HCT116 (cell line): ENCODE results near the gene CBX5. TPM values are rescaled to one million over a fixed set of nuclear protein-coding genes. Genes with fewer than 3 reads are reported as not detected.

Experiments
- ATAC-seq: fragments of 200-7000 bp; cut with Tn5 transposase; 2 replicates; pipeline ENCODE4 v1.9.1; 2020; ENCODE audit warnings: mild to moderate bottlenecking, moderate library complexity
- BruUV-seq: library from RNA; stranded (reverse); fragments of 400-500 nt; replicated peaks from 2 replicates; lab custom pipeline; 2021; lab: Mats Ljungman, UMichigan
- CTCF ChIA-PET: fragments of 300-600 bp; sonication (Branson Sonifier 250); formaldehyde crosslinking; loops from one replicate; lab custom pipeline; 2021; ENCODE audit warnings: antibody characterized with exemption; lab: Charles Lee
- POLR2A ChIA-PET: fragments of 300-600, 350-600 bp; sonication (Branson Sonifier 250); formaldehyde crosslinking; loops from one replicate; lab custom pipeline; 2021; ENCODE audit warnings: antibody characterized with exemption; lab: Charles Lee
- RAD21 ChIA-PET, 2 experiments: fragments of 300-600 bp; sonication (Branson Sonifier 250); formaldehyde crosslinking; loops; one replicate each; lab custom pipeline; 2023; ENCODE audit warnings: low total read pairs in 2 of 2; ENCODE audit not compliant: uncharacterized antibody in 2 of 2, unreplicated experiment in 2 of 2, low non-redundant PET in 1 of 2; lab: Charles Lee
- DNase-seq: peaks from one replicate; pipeline ENCODE4 v3.0.0-alpha.2; 2010; ENCODE audit warnings: low read depth, low spot score
- H2AFZ ChIP-seq: fragments of 200-600 bp; shearing (Covaris generic), sonication (generic); 2 replicates; pipeline ENCODE4 v1.6.1; 2017; ENCODE audit warnings: low read depth, mixed run types, mixed read lengths, antibody characterized with exemption, low read length; ENCODE audit not compliant: poor library complexity, severe bottlenecking
- H3K27ac ChIP-seq: 2 replicates; pipeline ENCODE4 v1.5.1; 2012; ENCODE audit warnings: low read depth, low read length
- H3K27me3 ChIP-seq: fragments of 200-600 bp; sonication (generic); 2 replicates; pipeline ENCODE4 v1.6.1; 2016; ENCODE audit warnings: mixed run types, low read length, mixed read lengths; ENCODE audit not compliant: insufficient read depth
- H3K36me3 ChIP-seq, 2 experiments: fragments of 200-500 bp in 1 of 2; fragments of 200-600 bp in 1 of 2; sonication (Bioruptor generic) in 1 of 2; sonication (generic) in 1 of 2; 2 replicates each; pipeline versions ENCODE4 v1.5.1 to v1.6.1; 2014 to 2016; ENCODE audit warnings: low read length in 2 of 2, inconsistent platforms in 1 of 2, mixed read lengths in 1 of 2, mixed run types in 1 of 2; ENCODE audit not compliant: insufficient read depth in 2 of 2, control insufficient read depth in 1 of 2
- H3K4me1 ChIP-seq, 2 experiments: fragments of 200-600 bp in 1 of 2; sonication (generic) in 1 of 2; 2 replicates each; pipeline versions ENCODE4 v1.5.1 to v1.6.1; 2012 to 2017; ENCODE audit warnings: low read length in 2 of 2, inconsistent platforms in 1 of 2, mild to moderate bottlenecking in 1 of 2, mixed read lengths in 1 of 2, mixed run types in 1 of 2, moderate library complexity in 1 of 2; ENCODE audit not compliant: insufficient read depth in 2 of 2, control insufficient read depth in 1 of 2
- H3K4me2 ChIP-seq: fragments of 200-600 bp; sonication (generic); 2 replicates; pipeline ENCODE4 v1.6.1; 2017; ENCODE audit warnings: mixed run types, low read length, mixed read lengths
- H3K4me3 ChIP-seq, 2 experiments: fragments of 200-600 bp in 1 of 2; sonication (generic) in 1 of 2; replicated peaks in 1 of 2; 2 replicates each; pipeline ENCODE4 v1.5.1; 2011 to 2016; ENCODE audit warnings: low read length in 2 of 2, control low read depth in 1 of 2, low read depth in 1 of 2, mild to moderate bottlenecking in 1 of 2, mixed read lengths in 1 of 2, mixed run types in 1 of 2
- H3K79me2 ChIP-seq: fragments of 200-600 bp; sonication (generic); 2 replicates; pipeline ENCODE4 v1.6.1; 2017; ENCODE audit warnings: mild to moderate bottlenecking, mixed run types, low read length, moderate library complexity, mixed read lengths; ENCODE audit not compliant: insufficient read depth
- H3K9ac ChIP-seq: fragments of 200-600 bp; sonication (generic); 2 replicates; pipeline ENCODE4 v1.6.1; 2016; ENCODE audit warnings: low read length, mixed read lengths
- H3K9me2 ChIP-seq: fragments of 200-600 bp; sonication (generic), shearing (Covaris generic); 2 replicates; pipeline ENCODE4 v1.6.1; 2017; ENCODE audit warnings: mixed run types, mild to moderate bottlenecking, moderate library complexity; ENCODE audit not compliant: insufficient read depth
- H3K9me3 ChIP-seq, 2 experiments: fragments of 200-500 bp in 1 of 2; fragments of 200-600 bp in 1 of 2; sonication (Bioruptor generic) in 1 of 2; sonication (generic) in 1 of 2; 2 replicates each; pipeline ENCODE4 v1.6.1; 2014 to 2017; ENCODE audit warnings: low read length in 2 of 2, mixed read lengths in 2 of 2, inconsistent platforms in 1 of 2, low read depth in 1 of 2, mild to moderate bottlenecking in 1 of 2, mixed run types in 1 of 2, moderate library complexity in 1 of 2; ENCODE audit not compliant: control insufficient read depth in 1 of 2, insufficient read depth in 1 of 2
- H4K20me1 ChIP-seq: fragments of 200-600 bp; sonication (generic), shearing (Covaris generic); 2 replicates; pipeline ENCODE4 v1.6.1; 2017; ENCODE audit warnings: mixed run types, mild to moderate bottlenecking, moderate library complexity; ENCODE audit not compliant: insufficient read depth
- EGR1 ChIP-seq: IDR thresholded peaks from 2 replicates; pipeline ENCODE4 v1.6.1; 2012; ENCODE audit warnings: low read depth
- ELF1 ChIP-seq: IDR thresholded peaks from 2 replicates; pipeline ENCODE4 v1.6.1; 2012; ENCODE audit warnings: low read depth, borderline replicate concordance
- EZH2 ChIP-seq: fragments of 200-600 bp; sonication (generic); IDR thresholded peaks from 2 replicates; pipeline ENCODE4 v1.6.1; 2017; ENCODE audit warnings: antibody characterized with exemption, mixed run types
- EZH2phosphoT487 ChIP-seq: fragments of 200-600 bp; IDR thresholded peaks from 2 replicates; pipeline ENCODE4 v1.6.1; 2018; ENCODE audit warnings: antibody characterized with exemption, borderline replicate concordance
- JUND ChIP-seq: IDR thresholded peaks from 2 replicates; pipeline ENCODE4 v1.6.1; 2012
- POLR2A ChIP-seq: IDR thresholded peaks from 2 replicates; pipeline ENCODE4 v1.7.0; 2011; ENCODE audit warnings: borderline replicate concordance; ENCODE audit not compliant: insufficient read depth, insufficient read length; ENCODE audit errors: extremely low read depth
- RAD21 ChIP-seq: IDR thresholded peaks from 2 replicates; pipeline ENCODE4 v1.6.1; 2012; ENCODE audit warnings: low read depth, mild to moderate bottlenecking
- SRF ChIP-seq: IDR thresholded peaks from 2 replicates; pipeline ENCODE4 v1.6.1; 2012; ENCODE audit warnings: low read depth
- TCF7L2 ChIP-seq: IDR thresholded peaks from 2 replicates; pipeline ENCODE4 v1.7.0; 2011; ENCODE audit warnings: borderline replicate concordance, inconsistent platforms; ENCODE audit not compliant: insufficient read depth, insufficient read length; ENCODE audit errors: extremely low read depth
- YY1 ChIP-seq: IDR thresholded peaks from 2 replicates; pipeline ENCODE4 v1.6.1; 2011; ENCODE audit warnings: low read length, low read depth, moderate library complexity, mild to moderate bottlenecking; ENCODE audit not compliant: insufficient replicate concordance; ENCODE audit errors: extremely low read depth
- ZFX ChIP-seq: fragments of 450-650 bp; IDR thresholded peaks from 2 replicates; pipeline ENCODE4 v1.6.1; 2017
- ZNF274 ChIP-seq: fragments of 200-500 bp; sonication (Bioruptor generic); IDR thresholded peaks from 2 replicates; pipeline ENCODE4 v1.6.1; 2014; ENCODE audit warnings: mild to moderate bottlenecking, low read depth, low read length, inconsistent platforms
- intact Hi-C: fragments of 100-400 bp; cut with micrococcal nuclease; formaldehyde crosslinking; loops from 2 replicates; pipeline ENCODE4 v1.10.0; 2022
- total RNA-seq: library from RNA; stranded (reverse); gene quantifications from one replicate; pipeline ENCODE4 v1.2.1, GENCODE V29; 2021; ENCODE audit not compliant: unreplicated experiment
- TF ChIP-seq, protein P1 (sequence below): IDR thresholded peaks from 2 replicates; pipeline ENCODE4 v1.6.1; 2011; ENCODE audit warnings: mild to moderate bottlenecking, low read length, moderate library complexity; ENCODE audit not compliant: insufficient replicate concordance; ENCODE audit errors: extremely low read depth
- TF ChIP-seq, protein P2 (sequence below): IDR thresholded peaks from 2 replicates; pipeline ENCODE4 v1.6.1; 2012
- TF ChIP-seq, protein P3 (sequence below), 3 experiments: fragments of 200-600 bp in 1 of 3; sonication (generic) in 1 of 3; IDR thresholded peaks in 2 of 3; conservative IDR thresholded peaks in 1 of 3; 2 replicates each; pipeline ENCODE4 v1.5.1; 2012 to 2017; ENCODE audit warnings: low read depth in 2 of 3, low read length in 2 of 3, antibody characterized with exemption in 1 of 3, borderline replicate concordance in 1 of 3, control low read depth in 1 of 3, mild to moderate bottlenecking in 1 of 3, mixed read lengths in 1 of 3, mixed run types in 1 of 3, moderate library complexity in 1 of 3; ENCODE audit not compliant: insufficient read depth in 1 of 3

CBX5 gene
- total RNA-seq, 1 experiment from 2014 or later, result 72.3 TPM

DNA sequence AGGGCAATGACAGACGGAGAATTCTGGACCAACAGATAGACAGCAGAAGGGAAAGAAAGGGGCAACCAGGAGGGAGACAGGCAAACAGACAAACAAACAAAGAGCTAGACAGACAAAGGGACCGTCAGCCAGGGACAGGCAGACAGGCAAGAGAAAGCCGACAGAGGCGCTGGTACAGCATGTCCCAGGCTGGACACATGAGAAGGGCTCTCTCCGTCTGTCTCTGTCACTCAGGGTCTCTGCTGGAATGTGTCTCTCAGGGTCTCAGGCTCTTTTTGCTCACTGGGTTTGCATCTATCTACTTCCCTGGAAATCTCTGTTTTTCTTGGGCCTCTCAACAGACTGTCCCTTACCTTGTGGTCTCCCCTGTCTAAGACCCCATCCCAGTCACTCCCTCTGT, 82.9 kb downstream of the CBX5 start (continued):
- TF ChIP-seq, protein P1, sequence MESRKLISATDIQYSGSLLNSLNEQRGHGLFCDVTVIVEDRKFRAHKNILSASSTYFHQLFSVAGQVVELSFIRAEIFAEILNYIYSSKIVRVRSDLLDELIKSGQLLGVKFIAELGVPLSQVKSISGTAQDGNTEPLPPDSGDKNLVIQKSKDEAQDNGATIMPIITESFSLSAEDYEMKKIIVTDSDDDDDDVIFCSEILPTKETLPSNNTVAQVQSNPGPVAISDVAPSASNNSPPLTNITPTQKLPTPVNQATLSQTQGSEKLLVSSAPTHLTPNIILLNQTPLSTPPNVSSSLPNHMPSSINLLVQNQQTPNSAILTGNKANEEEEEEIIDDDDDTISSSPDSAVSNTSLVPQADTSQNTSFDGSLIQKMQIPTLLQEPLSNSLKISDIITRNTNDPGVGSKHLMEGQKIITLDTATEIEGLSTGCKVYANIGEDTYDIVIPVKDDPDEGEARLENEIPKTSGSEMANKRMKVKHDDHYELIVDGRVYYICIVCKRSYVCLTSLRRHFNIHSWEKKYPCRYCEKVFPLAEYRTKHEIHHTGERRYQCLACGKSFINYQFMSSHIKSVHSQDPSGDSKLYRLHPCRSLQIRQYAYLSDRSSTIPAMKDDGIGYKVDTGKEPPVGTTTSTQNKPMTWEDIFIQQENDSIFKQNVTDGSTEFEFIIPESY, result no peak
- no peak for TF ChIP-seq POLR2A
- TF ChIP-seq SRF, result no peak
- no peak for TF ChIP-seq YY1
- TF ChIP-seq, protein P2, sequence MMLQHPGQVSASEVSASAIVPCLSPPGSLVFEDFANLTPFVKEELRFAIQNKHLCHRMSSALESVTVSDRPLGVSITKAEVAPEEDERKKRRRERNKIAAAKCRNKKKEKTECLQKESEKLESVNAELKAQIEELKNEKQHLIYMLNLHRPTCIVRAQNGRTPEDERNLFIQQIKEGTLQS, result no peak
- TF ChIP-seq ZFX, result no peak

DNA sequence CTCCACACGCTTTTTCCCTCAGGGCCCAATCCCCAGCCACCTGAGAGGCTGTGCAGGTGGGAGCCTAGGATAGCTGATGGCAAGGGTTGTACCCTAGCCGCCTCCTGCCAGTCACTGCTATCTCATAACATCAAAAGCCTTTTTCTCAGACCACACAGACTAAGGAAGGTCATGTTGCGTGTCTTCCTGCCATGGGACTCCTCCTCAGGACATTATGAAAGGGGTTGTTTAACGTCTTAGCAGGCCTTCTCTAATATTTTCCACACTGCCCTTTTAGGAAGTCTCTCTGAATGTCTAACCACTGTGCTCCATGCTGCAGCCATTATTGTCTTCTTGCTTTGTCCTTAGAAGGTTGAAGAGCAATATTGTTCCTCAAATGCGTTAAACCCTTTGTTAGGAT, 83.5 kb downstream of the CBX5 start:
- ChIA-PET CTCF (interaction anchor here (0.9 kb wide), 1 partner anchor 164 kb away, joined by 3 read pairs; no protein-coding TSS in a partner anchor), RAD21 (no interaction called here), POLR2A (no interaction called here)
- Histone ChIP-seq H3K4me2 (no peak overlapping the region), H4K20me1 (no peaks in the 10 kb centered on the region), H3K27me3 (no peaks in the 10 kb centered on the region), H3K9me3 (no peaks in the 10 kb centered on the region), H2AFZ (no peak overlapping the region), H3K36me3 (no peaks in the 10 kb centered on the region), H3K27ac (no peak overlapping the region), H3K9me2 (no peaks in the 10 kb centered on the region), H3K4me1 (peaks cover under 1 to 21% of the 10 kb centered on the region in 2 experiments; a peak in 3 of 4 replicates), H3K79me2 (no peaks in the 10 kb centered on the region), H3K9ac (no peak overlapping the region), H3K4me3 (no peak overlapping the region)
- TF ChIP-seq ELF1 (no peak), RAD21 (no peak), TCF7L2 (no peak), SRF (no peak), EZH2 (no peak), ZNF274 (no peak), EZH2phosphoT487 (no peak), JUND (no peak), EGR1 (no peak), YY1 (no peak)
- TF ChIP-seq, protein P3, sequence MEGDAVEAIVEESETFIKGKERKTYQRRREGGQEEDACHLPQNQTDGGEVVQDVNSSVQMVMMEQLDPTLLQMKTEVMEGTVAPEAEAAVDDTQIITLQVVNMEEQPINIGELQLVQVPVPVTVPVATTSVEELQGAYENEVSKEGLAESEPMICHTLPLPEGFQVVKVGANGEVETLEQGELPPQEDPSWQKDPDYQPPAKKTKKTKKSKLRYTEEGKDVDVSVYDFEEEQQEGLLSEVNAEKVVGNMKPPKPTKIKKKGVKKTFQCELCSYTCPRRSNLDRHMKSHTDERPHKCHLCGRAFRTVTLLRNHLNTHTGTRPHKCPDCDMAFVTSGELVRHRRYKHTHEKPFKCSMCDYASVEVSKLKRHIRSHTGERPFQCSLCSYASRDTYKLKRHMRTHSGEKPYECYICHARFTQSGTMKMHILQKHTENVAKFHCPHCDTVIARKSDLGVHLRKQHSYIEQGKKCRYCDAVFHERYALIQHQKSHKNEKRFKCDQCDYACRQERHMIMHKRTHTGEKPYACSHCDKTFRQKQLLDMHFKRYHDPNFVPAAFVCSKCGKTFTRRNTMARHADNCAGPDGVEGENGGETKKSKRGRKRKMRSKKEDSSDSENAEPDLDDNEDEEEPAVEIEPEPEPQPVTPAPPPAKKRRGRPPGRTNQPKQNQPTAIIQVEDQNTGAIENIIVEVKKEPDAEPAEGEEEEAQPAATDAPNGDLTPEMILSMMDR (IDR thresholded peaks at IDR 0.05 in 2 of 3, conservative IDR thresholded peaks at IDR 0.05 in 1 of 3; ENCODE audit: borderline replicate concordance in 1 of 3, insufficient read depth in 1 of 3, low read depth in 2 of 3, low read length in 2 of 3), result no peak
- TF ChIP-seq, protein P2, result no peak
- TF ChIP-seq, protein P1, result no peak
- DNase-seq (no peak), ATAC-seq (no peak)
- BruUV-seq, result no TSS peak
- intact Hi-C loops, result no loop called here
